Thoracic aorta (tissue), 2 donors: ENCODE results near the gene RAB35. TPM values are rescaled to one million over a fixed set of nuclear protein-coding genes. Genes with fewer than 3 reads are reported as not detected.

Experiments used
- ATAC-seq: fragments of 150-250 bp; one replicate; pipeline ENCODE4 v1.8.0; 2017; ENCODE audit warnings: low read depth; ENCODE audit not compliant: insufficient number of reproducible peaks, low FRiP score
- DNase-seq: peaks from one replicate; pipeline ENCODE4 v3.0.0-alpha.2; 2020; ENCODE audit warnings: low spot score
- H3K27ac ChIP-seq, 2 donors: fragments of 200-600 bp; sonication (generic); 1 replicate in 1 of 2; 2 replicates in 1 of 2; pipeline ENCODE4 v1.5.1; 2016; ENCODE audit warnings: mild to moderate bottlenecking in 2 of 2, moderate library complexity in 2 of 2
- H3K27me3 ChIP-seq: fragments of 200-600 bp; sonication (generic); replicated peaks from 2 replicates; pipeline ENCODE4 v1.6.0; 2016; ENCODE audit warnings: mild to moderate bottlenecking; ENCODE audit not compliant: insufficient read depth
- H3K36me3 ChIP-seq: fragments of 200-600 bp; sonication (generic); one replicate; pipeline ENCODE4 v1.5.1; 2016
- H3K4me1 ChIP-seq, 2 donors: fragments of 200-600 bp; sonication (generic); 1 replicate in 1 of 2; 2 replicates in 1 of 2; pipeline versions ENCODE4 v1.5.1 to v1.6.0; 2016; ENCODE audit warnings: low read depth in 2 of 2, mild to moderate bottlenecking in 1 of 2; ENCODE audit not compliant: control insufficient read depth in 1 of 2
- H3K4me3 ChIP-seq: fragments of 200-600 bp; sonication (generic); 2 replicates; pipeline ENCODE4 v1.5.1; 2016; ENCODE audit warnings: mild to moderate bottlenecking
- H3K9me3 ChIP-seq: fragments of 200-600 bp; sonication (generic); 2 replicates; pipeline ENCODE4 v1.5.1; 2016
- CTCF ChIP-seq: fragments of 200-600 bp; sonication (generic); IDR thresholded peaks from one replicate; pipeline ENCODE4 v1.5.1; 2019; ENCODE audit warnings: antibody characterized with exemption
- total RNA-seq, 2 donors: library from RNA; depleted of rRNA; stranded (reverse); fragments of >200 nt; gene quantifications; one replicate each; pipeline versions ENCODE4 v1.1.0 to v1.2.3, GENCODE V29; 2016

Gene RAB35
- total RNA-seq, 2 donors from 2014 or later, result 23.2 to 30.3 TPM

DNA sequence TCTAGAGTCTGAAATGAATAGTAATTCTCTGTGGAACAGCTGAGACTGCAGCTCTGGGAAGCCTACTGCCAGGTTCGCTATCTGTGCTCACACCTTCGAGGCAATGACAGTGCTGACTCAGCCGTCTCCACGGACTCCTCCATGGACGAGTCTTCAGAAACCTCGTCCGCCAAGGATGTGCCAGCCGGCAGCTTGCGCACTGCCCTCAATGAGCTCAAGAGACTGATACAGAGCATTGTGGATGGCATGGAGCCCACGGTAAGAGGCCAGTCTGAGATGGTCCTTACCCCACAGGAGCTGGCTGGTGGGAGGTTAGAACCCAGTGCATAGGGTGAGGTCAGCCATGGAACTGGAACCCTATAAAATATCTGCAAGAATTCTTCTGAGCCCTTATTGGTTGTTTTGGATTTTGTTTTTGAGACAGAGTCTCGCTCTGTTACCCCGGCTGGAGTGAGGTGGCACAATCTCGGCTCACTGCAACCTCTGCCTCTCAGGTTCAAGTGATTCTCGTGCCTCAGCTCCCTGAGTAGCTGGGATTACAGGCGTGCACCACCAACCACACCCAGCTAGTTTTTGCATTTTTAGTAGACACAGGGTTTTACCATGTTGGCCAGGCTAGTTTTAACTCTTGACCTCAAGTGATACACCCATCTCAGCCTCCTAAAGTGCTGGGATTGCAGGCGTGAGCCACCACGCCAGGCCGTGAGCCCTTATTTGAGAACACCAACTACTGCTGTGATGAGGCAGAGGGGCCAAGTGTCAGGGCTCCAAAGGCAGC is 43.9 kb downstream of the RAB35 start:
- ATAC-seq, result no peak
- Histone ChIP-seq H3K4me1 (no peaks in the 10 kb centered on the region), H3K36me3 (no peaks in the 10 kb centered on the region)

GRCh38 chr12:120071493-120072020 is 45.0 kb downstream of the RAB35 start:
- Histone ChIP-seq H3K4me3 (no peak overlapping the region), H3K4me1 (no peaks in the 10 kb centered on the region), H3K9me3 (no peaks in the 10 kb centered on the region), H3K27me3 (no peaks in the 10 kb centered on the region), H3K27ac (no peak overlapping the region), H3K36me3 (no peaks in the 10 kb centered on the region)
- no peak for ATAC-seq
- no peak for DNase-seq
- no peak for TF ChIP-seq CTCF

More for the DNA sequence above, 43.9 kb downstream of the RAB35 start:
- H3K4me3 ChIP-seq, result no peak overlapping the region
- no peak for TF ChIP-seq CTCF
- H3K9me3 ChIP-seq, result no peaks in the 10 kb centered on the region
- no peak for DNase-seq
- H3K27me3 ChIP-seq, result no peaks in the 10 kb centered on the region
- no peak overlapping the region for H3K27ac ChIP-seq

GRCh38 chr12:120069278-120069677 is 47.3 kb downstream of the RAB35 start:
- Histone ChIP-seq H3K27me3 (no peaks in the 10 kb centered on the region), H3K4me3 (no peak overlapping the region), H3K4me1 (no peaks in the 10 kb centered on the region), H3K27ac (no peak overlapping the region), H3K9me3 (no peaks in the 10 kb centered on the region), H3K36me3 (no peaks in the 10 kb centered on the region)
- DNase-seq (no peak), ATAC-seq (no peak)
- TF ChIP-seq CTCF, result no peak

- ATAC-seq (no peak), DNase-seq (no peak)
- no peak for TF ChIP-seq CTCF
- H3K4me1 ChIP-seq, result no peaks in the 10 kb centered on the region
- H3K27ac ChIP-seq, result no peak overlapping the region
- no peaks in the 10 kb centered on the region for H3K27me3 ChIP-seq
- no peaks in the 10 kb centered on the region for H3K36me3 ChIP-seq
- no peak overlapping the region for H3K4me3 ChIP-seq
- no peaks in the 10 kb centered on the region for H3K9me3 ChIP-seq
These were observed 48.7 kb downstream of the RAB35 start for GRCh38 chr12:120067901-120068300.

- no peaks in the 10 kb centered on the region for H3K27me3 ChIP-seq
- no peak for TF ChIP-seq CTCF
- DNase-seq, result no peak
- no peaks in the 10 kb centered on the region for H3K4me1 ChIP-seq
- no peak overlapping the region for H3K27ac ChIP-seq
- H3K4me3 ChIP-seq, result no peak overlapping the region
- H3K9me3 ChIP-seq, result no peaks in the 10 kb centered on the region
- no peaks in the 10 kb centered on the region for H3K36me3 ChIP-seq
- no peak for ATAC-seq
These were observed 49.3 kb downstream of the RAB35 start for GRCh38 chr12:120067084-120067869.
